ENCODE results near the gene MVD. TPM values are rescaled to one million over a fixed set of nuclear protein-coding genes. Genes with fewer than 3 reads are reported as not detected.

The MVD gene
- total and polyA plus RNA-seq, 2 experiments from 2014 or later: 95.3 to 149 TPM

DNA sequence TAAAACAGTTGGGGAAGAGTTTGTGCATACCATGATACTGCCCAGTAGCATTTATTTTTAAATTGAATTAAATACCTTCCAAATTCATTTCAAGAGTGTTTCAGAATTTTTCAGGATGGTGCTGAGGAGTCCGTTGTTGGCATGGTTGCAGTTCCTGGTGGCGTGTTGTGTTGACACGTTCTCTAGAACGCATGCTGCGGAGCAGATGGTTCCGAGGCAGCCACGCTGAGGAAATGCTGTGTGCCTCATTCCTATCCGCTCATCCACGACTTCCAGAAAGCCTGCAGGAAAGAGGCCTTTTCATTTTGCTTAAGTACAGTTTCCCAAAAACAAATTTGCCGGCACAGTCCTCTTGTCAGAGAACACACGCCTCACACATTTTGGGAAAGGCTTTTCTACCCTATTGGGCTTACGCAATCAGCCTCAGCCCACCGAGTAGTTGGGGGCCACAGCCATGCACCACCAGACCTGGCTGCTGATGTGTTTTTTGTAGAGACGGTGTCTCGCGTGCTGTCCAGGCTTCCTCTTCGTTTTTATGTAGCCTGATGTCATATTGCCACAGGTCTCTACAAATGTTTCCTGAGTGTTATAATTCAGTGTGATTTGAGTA lies 56.6 kb downstream of the MVD start:
- no peak for DNase-seq (ENCODE audit: low spot score)
- no peak overlapping the region for H3K27ac ChIP-seq (ENCODE audit: low read depth)
- H3K27me3 ChIP-seq (ENCODE audit: insufficient read depth): no peaks in the 10 kb centered on the region
- H3K79me2 ChIP-seq (replicated peaks; ENCODE audit: insufficient read depth): no peaks in the 10 kb centered on the region; the same call in 1 of the 2 replicates
- no peak overlapping the region for H3K4me3 ChIP-seq
- peaks cover 18% of the 10 kb centered on the region for H4K20me1 ChIP-seq (replicated peaks; ENCODE audit: insufficient read depth)
- H2AFZ ChIP-seq: no peak overlapping the region
- Mint-ChIP-seq H3K9me3 (no peaks in the 10 kb centered on the region), H3K4me1 (peaks cover 20% of the 10 kb centered on the region), H3K27ac (no peak overlapping the region), H3K27me3 (ENCODE audit: insufficient read depth, low read depth, poor library complexity) (peaks cover 4% of the 10 kb centered on the region), H3K4me3 (no peak overlapping the region), H3K36me3 (ENCODE audit: low read depth) (peaks cover 52% of the 10 kb centered on the region)
- peaks cover 15% of the 10 kb centered on the region; the same call in 1 of the 2 replicates for H3K36me3 ChIP-seq (ENCODE audit: insufficient read depth)
- peaks cover 9% of the 10 kb centered on the region; the same call in 1 of the 2 replicates for H3K4me1 ChIP-seq (ENCODE audit: insufficient read depth)
- no peak overlapping the region for H3K4me2 ChIP-seq
- peaks cover 19% of the 10 kb centered on the region for H3F3A ChIP-seq (replicated peaks; ENCODE audit: low read depth)
- H3K9me2 ChIP-seq (ENCODE audit: insufficient read depth): no peaks in the 10 kb centered on the region
- ATAC-seq: no peak
- TF ChIP-seq EZH2phosphoT487 (IDR thresholded peaks at IDR 0.05; ENCODE audit: unreplicated experiment) (no peak), EZH2 (IDR thresholded peaks at IDR 0.05; ENCODE audit: low read depth, unreplicated experiment) (no peak), POLR2AphosphoS5 (IDR thresholded peaks at IDR 0.05; ENCODE audit: low read depth) (no peak)
- TF ChIP-seq, protein P1, sequence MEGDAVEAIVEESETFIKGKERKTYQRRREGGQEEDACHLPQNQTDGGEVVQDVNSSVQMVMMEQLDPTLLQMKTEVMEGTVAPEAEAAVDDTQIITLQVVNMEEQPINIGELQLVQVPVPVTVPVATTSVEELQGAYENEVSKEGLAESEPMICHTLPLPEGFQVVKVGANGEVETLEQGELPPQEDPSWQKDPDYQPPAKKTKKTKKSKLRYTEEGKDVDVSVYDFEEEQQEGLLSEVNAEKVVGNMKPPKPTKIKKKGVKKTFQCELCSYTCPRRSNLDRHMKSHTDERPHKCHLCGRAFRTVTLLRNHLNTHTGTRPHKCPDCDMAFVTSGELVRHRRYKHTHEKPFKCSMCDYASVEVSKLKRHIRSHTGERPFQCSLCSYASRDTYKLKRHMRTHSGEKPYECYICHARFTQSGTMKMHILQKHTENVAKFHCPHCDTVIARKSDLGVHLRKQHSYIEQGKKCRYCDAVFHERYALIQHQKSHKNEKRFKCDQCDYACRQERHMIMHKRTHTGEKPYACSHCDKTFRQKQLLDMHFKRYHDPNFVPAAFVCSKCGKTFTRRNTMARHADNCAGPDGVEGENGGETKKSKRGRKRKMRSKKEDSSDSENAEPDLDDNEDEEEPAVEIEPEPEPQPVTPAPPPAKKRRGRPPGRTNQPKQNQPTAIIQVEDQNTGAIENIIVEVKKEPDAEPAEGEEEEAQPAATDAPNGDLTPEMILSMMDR (conservative IDR thresholded peaks at IDR 0.05; ENCODE audit: low read depth in 2 of 2): no peak
- TF ChIP-seq, protein P2, sequence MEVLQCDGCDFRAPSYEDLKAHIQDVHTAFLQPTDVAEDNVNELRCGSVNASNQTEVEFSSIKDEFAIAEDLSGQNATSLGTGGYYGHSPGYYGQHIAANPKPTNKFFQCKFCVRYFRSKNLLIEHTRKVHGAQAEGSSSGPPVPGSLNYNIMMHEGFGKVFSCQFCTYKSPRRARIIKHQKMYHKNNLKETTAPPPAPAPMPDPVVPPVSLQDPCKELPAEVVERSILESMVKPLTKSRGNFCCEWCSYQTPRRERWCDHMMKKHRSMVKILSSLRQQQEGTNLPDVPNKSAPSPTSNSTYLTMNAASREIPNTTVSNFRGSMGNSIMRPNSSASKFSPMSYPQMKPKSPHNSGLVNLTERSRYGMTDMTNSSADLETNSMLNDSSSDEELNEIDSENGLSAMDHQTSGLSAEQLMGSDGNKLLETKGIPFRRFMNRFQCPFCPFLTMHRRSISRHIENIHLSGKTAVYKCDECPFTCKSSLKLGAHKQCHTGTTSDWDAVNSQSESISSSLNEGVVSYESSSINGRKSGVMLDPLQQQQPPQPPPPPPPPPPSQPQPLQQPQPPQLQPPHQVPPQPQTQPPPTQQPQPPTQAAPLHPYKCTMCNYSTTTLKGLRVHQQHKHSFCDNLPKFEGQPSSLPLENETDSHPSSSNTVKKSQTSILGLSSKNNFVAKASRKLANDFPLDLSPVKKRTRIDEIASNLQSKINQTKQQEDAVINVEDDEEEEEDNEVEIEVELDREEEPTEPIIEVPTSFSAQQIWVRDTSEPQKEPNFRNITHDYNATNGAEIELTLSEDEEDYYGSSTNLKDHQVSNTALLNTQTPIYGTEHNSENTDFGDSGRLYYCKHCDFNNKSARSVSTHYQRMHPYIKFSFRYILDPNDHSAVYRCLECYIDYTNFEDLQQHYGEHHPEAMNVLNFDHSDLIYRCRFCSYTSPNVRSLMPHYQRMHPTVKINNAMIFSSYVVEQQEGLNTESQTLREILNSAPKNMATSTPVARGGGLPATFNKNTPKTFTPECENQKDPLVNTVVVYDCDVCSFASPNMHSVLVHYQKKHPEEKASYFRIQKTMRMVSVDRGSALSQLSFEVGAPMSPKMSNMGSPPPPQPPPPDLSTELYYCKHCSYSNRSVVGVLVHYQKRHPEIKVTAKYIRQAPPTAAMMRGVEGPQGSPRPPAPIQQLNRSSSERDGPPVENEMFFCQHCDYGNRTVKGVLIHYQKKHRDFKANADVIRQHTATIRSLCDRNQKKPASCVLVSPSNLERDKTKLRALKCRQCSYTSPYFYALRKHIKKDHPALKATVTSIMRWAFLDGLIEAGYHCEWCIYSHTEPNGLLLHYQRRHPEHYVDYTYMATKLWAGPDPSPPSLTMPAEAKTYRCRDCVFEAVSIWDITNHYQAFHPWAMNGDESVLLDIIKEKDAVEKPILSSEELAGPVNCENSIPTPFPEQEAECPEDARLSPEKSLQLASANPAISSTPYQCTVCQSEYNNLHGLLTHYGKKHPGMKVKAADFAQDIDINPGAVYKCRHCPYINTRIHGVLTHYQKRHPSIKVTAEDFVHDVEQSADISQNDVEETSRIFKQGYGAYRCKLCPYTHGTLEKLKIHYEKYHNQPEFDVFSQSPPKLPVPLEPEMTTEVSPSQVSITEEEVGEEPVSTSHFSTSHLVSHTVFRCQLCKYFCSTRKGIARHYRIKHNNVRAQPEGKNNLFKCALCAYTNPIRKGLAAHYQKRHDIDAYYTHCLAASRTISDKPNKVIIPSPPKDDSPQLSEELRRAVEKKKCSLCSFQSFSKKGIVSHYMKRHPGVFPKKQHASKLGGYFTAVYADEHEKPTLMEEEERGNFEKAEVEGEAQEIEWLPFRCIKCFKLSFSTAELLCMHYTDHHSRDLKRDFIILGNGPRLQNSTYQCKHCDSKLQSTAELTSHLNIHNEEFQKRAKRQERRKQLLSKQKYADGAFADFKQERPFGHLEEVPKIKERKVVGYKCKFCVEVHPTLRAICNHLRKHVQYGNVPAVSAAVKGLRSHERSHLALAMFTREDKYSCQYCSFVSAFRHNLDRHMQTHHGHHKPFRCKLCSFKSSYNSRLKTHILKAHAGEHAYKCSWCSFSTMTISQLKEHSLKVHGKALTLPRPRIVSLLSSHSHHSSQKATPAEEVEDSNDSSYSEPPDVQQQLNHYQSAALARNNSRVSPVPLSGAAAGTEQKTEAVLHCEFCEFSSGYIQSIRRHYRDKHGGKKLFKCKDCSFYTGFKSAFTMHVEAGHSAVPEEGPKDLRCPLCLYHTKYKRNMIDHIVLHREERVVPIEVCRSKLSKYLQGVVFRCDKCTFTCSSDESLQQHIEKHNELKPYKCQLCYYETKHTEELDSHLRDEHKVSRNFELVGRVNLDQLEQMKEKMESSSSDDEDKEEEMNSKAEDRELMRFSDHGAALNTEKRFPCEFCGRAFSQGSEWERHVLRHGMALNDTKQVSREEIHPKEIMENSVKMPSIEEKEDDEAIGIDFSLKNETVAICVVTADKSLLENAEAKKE (CRISPR knock-in tag; IDR thresholded peaks at IDR 0.05): no peak
- TF ChIP-seq, protein P3, sequence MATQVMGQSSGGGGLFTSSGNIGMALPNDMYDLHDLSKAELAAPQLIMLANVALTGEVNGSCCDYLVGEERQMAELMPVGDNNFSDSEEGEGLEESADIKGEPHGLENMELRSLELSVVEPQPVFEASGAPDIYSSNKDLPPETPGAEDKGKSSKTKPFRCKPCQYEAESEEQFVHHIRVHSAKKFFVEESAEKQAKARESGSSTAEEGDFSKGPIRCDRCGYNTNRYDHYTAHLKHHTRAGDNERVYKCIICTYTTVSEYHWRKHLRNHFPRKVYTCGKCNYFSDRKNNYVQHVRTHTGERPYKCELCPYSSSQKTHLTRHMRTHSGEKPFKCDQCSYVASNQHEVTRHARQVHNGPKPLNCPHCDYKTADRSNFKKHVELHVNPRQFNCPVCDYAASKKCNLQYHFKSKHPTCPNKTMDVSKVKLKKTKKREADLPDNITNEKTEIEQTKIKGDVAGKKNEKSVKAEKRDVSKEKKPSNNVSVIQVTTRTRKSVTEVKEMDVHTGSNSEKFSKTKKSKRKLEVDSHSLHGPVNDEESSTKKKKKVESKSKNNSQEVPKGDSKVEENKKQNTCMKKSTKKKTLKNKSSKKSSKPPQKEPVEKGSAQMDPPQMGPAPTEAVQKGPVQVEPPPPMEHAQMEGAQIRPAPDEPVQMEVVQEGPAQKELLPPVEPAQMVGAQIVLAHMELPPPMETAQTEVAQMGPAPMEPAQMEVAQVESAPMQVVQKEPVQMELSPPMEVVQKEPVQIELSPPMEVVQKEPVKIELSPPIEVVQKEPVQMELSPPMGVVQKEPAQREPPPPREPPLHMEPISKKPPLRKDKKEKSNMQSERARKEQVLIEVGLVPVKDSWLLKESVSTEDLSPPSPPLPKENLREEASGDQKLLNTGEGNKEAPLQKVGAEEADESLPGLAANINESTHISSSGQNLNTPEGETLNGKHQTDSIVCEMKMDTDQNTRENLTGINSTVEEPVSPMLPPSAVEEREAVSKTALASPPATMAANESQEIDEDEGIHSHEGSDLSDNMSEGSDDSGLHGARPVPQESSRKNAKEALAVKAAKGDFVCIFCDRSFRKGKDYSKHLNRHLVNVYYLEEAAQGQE (IDR thresholded peaks at IDR 0.05; ENCODE audit: unreplicated experiment): no peak

Data from GM23338 (cell line).